HG03575 (cell line): Measurements from ENCODE around the gene DNM3.

Experiments used
- ATAC-seq: cut with Tn5 transposase; IDR thresholded peaks from one replicate; pipeline ENCODE4 v1.9.1; 2021; ENCODE audit not compliant: unreplicated experiment, insufficient number of reproducible peaks, low FRiP score; ENCODE audit errors: extremely low read depth

DNM3 gene

DNA sequence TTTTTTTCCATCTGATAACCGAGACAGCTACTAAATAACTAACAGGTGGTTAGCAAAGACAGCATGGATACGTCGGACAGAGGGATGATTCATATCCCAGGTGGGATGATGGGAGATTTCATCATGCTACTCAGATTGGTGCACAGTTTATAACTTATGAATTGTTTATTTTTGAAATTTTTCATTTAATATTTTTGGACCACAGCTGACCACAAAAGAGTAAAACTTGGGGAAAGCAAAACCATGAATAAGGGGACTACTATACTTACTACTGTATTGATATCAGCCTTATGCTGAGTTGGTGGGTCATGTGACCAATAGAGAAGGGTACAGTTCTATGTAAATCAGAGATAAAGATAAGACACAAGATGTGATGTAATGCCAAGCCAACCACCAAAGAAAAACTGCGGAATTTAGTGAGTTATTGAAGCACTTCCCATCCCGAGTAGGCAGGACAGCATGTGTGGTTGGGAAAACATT is 331.1 kb downstream of the DNM3 start:
- ATAC-seq: no peak

DNA sequence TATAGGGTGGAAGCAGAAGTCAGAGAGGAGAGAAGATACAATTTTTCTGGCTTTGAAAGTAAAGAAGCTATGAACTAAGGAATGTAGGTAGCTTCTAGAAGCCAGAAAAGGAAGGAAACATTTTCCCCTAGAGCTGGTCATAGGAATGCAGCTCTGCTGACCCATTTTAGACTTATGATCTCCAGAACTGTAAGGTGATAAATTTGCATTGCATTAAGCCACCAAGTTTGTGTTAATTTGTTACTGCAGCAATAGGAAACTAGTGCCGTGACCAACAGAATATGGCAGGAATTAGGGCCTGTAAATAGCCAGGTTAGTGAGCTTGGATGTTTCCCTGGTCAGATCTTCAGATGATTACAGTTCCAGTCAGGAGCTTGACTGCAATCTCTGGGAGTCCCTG is 334.9 kb downstream of the DNM3 start:
- ATAC-seq: no peak

DNA sequence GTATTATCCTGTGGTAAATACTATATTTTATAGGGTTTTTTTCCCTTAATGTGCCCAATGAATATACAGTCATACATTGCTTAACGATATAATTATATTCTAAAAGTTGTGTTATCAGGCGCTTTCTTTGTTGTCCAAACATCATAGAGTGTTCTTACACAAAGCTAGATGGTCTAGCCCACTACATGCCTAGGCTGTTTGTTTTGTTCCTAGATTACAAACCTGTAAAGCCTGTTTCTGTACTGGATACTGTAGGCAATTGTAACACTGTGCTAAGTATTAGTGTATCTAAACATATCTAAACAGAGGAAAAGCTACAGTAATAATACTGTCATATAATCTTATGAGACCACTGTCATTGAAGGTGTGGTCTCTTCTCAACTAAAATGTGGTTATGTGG is 336.6 kb downstream of the DNM3 start:
- no peak for ATAC-seq

DNA sequence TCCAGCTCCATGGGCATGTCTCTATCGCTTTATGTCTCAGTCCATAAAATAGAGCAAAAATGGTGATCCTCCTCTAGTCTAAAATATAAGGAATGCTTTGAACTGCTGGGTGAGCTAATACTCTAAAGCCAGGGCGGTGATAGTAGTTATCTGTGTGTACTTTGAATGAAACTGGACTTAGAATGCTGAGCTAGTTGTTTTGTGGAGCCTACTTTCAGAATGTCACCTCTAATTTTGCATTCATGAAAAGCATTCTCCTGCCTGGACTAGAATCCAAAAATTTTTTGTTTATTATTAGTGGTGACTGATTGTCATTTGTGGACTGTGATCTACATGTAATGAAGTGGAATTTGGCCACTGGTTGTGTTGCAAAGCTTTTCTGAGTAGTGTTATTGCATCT is 337.6 kb downstream of the DNM3 start:
- no peak for ATAC-seq

DNA sequence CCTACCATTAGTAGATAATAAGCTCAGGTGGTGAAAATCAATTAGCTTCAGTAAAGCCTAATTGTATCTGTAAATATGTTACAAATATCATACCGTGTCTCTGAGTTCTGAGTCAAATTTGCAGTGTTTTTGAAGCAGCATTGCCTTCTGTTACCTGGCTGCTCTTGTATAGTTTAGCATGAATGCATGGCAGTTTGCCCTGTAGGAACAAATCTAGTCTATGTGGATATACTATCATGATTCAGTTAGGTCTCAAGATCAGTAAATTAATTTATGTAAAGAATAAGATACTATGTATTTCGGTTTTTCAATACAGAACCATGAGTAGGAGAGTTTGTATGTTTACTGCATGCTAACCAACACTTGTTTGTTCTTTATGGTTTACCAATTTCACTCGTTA is 338.6 kb downstream of the DNM3 start:
- no peak for ATAC-seq

DNA sequence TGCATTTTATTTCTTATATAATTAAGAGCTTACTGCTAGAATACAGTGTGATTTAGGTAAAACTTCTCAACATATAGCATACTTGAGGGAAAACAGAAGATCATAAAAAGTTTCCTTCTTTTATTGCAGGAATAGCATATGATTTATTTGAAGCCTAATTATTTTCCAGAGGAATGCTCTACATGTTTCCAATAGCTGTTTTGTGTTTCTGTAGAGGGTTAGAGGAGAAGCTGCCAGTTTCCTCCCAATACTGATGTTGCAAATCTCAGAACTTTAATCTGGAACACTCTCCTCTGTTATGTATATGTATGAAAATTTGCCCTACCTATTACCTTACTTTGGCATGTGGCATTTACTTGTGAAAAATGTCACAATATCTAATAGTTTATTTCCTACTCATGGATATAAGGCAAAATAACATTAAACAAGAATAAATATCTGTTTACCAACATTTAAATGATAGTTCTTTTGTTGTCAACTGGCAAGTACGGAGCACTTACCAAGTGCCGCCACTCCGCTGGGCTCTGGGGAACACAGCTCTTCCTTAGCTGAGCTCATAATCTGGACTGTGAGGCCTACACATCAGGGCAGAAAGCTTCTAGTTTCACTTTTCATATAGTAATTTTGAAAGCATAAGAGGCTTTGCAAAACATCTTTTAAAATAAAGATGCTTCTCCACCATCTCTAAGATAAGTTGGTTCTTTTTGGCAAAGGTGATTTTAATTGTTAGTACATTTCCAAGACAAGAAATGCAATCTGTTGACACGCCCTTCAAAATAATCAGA is 339.4 kb downstream of the DNM3 start:
- ATAC-seq: peak; percentile 54

DNA sequence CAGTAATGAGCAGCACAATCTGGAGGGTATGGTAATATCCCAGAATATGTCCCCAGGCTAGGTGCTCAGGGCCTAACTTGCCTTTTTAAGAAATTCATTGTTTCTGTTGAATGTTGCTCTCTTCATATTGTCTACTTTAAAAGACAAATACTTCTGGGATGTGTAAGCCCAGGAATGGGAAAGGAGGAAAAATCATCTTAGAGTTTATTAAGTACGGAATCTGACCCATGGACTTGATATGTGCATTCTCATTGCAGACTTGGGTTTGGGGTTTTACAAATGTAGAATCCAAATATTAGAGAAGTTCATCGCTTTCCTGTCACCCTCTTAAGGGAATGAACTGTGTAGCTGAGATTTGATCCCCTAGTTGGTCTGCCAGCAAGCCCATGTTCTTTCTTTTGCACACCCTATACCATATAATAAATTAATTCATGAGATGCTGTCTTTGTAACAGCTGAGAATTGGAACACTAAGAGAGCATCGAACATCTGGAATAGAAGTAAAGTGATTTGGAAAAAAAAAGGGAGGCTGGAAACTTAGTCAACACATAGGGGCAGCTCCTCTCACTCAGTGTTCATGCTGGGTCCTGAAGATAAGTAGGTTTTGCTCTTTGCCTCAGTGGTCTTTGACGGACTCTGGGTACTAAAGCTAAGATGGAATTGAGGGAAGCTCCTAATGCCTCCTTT is 343.4 kb downstream of the DNM3 start:
- ATAC-seq: no peak

DNA sequence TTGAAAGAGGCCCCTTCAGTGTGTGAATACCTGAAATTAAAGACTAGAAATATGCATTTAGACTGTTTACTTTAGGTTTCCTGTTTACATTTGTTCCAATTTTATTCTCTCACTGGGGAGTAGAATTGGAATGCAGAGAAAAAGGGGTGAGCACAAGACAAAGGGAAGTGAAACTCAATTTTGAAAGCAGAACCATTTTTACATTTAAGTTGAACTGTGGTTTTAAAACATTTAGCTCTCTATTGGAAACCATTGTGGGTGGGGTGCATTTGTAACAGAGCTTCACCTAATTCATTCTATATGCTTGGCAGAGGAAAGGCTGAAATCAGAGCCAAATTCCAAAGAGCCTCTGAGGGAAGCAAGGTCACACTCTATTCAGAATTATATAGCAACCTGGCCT is 343.9 kb downstream of the DNM3 start:
- no peak for ATAC-seq

DNA sequence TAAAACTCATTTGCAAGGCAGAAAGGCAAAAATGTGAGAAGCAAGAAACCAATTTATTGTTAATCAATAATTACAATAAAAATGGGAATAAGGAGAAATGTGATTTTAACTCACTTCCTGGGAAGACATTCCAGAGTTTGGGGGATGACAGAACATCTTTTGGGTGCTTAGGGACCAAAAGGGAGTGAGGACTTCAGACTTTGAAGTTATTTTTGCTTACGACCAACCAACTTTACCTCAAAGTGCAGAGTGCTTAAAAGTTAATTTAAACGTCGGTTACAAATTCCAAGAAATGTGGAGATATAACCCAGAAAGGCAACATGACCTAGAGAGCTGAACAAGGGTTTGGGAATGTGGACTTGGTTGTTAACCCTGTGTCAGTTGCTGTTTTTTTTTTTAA is 344.7 kb downstream of the DNM3 start:
- no peak for ATAC-seq

DNA sequence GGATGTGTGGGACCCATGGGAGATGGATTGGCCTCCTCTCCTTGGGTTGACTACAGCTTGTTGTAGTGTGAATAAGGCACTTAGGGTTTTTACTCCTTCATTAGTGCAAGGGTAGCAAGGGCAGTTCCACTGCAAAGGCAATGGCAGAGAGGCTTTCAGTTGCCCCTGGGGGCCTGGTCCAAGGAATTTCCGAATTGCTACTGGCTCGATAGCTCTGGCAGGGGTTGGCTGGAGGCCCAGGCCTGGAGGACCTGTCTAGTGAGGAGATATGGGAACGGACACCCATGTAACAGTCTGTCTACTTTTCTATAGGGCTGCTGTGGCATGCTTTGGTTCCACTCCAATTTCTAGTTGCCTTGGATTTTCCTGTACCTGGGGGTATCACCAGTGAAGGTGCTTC is 360.3 kb downstream of the DNM3 start:
- ATAC-seq: no peak

DNA sequence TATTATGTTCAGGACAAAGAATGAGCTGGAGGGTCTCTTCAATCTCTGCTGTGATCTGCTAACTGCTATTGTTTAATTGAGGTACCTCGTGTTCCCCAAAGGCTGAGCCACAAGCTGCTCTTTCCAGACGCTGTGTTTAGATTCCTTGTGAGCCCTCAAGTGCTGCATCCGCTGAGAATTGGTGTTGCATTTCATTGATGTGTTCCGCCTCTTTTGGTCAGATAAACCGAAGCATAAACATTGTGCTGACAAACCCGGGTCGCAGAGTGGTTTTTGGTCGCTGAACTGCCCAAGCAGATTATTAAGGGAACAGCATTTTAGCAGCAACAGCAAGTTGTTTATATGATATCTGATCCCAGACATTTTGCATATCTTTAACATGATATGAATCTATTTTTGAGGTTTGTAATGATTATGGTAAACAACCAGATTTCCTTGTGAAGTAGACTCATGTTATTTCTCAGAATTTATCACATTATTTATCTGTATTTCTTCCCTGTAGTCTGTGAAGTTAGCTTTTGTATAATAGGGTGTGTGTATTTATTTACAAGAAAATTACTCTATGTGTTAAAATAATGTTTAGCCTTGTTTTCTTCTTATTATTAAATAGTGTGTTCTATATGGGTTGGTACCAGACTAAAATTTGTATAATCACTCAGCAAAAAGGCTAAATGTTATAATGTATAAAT is 362.0 kb downstream of the DNM3 start:
- ATAC-seq: no peak

DNA sequence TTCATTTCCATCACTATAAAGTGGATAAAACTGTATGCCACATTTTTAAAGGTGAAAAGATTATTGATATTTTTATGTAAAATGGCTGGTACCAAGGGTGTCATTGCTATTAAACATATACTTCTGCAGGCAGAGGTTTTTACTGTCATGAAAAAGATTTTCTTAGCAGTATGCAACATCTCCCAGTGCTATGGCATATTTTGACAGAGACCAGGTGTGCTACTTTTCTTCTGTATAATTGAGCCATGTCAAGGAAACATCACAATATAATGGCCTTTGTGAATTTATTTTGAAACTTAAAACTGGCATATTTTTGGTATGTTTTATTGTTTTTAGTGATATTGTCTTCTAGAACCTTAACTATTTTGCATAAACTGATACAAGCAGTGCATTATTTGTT is 362.6 kb downstream of the DNM3 start:
- ATAC-seq: no peak

DNA sequence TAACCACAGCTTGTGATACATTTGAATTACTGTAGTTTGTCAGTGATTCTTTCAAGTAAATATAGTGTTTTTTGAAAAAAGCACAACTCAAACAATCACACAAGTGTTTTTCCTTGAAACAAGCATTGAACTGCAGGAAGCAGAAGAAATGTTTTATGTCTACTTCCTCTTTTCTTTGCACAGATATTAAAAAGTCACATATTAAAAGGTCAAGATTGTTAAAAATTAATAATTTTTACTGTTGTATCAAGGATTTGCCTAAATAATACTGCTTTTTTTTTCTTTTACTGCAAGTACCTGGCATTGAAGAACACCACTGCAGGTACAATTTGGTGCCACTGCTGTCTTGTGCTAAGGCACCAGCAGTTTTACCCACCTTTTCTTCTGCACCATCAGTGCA is 365.0 kb downstream of the DNM3 start:
- ATAC-seq: no peak

DNA sequence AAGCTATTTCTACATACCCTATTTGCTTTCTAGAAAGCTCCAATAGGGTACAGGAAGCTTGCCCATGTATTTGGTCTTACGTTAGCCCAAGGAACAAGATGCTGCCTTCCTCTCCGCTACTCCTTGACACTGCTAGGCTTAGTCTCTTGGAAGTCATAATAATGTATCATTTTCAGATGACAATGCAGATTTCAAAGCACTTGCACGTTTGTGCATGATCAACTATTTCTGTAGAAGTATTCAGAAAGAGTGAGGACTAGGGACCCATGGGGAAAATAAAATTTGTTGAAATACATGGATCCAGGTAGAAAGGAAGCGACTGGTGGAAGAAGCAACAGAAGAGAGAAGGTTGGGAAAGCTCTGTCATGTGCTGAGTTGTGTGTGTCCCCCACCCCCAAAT is 367.3 kb downstream of the DNM3 start:
- ATAC-seq: no peak

DNA sequence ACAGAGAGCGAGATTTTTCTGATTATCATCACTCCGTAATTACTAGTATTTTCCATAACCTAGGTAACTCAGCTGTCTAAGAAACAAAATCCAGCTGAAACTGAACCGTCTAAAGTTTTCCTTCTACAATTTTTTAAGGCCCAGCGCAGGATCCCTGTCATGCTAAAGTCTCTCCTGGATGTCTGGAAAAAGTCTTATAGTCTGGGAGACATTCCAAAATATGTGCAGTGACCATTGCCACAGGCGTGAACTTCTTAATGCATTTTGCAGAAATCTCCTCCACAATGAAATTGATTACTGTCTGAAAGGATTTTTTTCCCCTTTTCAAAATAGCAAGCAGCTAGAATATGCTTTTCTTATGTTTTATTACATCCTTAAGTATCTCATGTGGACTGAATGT is 369.9 kb downstream of the DNM3 start:
- no peak for ATAC-seq

DNA sequence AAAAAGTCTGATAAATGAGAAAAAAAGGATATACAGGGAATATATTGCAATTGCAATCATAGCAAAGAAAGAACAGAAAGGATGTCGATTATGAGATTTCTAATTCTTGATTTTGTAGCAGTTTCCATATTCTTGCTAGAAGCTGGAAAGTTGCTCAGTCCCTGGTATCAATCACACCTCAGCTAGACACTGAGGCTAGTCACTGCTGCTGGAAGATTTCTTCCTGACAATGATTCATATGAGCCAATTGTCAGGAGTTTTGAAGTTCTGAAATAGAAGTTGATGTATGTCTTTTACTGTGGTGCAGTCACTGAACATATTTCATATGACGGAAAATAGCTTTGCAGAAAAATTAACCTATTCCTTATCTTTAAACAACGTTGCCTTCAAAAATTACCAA is 370.8 kb downstream of the DNM3 start:
- no peak for ATAC-seq

DNA sequence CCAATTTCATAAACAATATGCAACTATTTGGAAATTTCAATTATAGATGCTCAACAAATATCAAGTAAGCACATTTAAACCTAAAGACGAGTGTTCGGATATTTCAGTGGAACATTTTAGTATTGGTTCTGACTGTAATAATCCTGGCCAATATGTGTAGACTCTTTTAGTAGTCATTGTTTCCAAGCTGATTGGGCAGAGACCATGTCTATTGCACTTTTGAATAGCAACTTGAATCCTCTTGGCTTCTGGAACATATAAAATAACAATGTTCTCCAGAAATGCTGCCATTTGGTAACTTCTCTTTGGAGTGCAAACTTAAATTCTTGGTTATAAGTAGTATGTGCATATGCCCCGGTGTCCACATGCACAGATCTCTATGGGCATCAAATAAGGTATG is 373.7 kb downstream of the DNM3 start:
- ATAC-seq: no peak

DNA sequence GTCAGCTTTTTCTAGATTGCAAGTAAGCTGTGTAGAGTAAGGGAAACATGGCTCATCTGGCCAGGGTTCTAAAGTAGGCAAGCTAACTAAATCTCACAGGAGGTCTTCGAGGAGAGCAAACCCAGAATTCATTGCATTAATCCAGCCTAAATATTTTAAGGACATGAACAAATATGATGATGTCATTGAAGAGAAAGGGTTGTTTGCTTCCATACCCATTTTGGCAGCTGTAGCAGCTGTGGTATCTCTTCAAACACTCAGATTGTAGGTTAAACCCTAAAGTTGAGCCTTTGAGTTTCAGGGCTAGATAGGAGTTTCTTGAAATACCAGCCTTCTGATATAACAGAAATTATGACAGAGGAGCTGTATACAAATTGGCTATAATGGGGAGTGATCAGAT is 378.7 kb downstream of the DNM3 start:
- no peak for ATAC-seq

DNA sequence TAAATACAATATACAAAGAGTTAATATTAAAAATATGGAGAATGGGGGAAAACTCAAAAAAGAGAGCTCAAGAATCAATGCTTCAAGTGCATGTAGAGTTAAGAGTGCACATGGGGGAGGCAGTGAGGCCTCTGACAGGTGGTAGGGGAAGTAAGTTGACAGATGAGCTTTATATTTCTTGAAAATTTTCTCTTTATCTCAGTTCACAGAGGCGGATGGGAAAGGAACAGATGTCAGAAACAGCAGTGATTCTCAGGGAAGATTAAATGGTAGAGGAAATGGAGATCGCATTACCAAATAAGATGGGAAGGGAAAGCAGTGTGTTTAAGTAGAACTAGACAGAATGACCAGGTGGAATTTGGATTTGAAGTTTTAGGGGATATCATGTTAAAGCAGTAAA is 379.1 kb downstream of the DNM3 start:
- no peak for ATAC-seq

DNA sequence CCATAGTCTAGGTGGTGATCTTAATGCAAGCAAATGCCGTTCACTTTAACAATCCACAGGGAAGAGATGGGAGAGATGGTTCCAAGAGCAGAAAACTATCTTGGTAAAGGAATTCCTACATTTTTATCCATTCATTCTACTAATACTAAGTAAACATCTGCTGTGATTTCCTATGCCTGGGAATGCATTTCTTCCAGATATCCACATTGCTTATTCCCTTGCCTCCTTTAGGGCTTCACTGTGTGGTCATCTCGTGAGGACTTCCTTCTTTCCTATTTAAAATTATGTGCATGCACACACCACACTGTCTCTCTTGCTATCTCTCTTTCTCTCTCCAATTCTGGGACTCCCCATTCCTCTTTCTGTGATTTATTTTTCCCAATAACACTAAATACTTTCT is 380.1 kb downstream of the DNM3 start:
- ATAC-seq: no peak
